Activated T-helper 2 cell treated with anti-CD3 and anti-CD28 coated beads, Interferon-gamma antibody, Interleukin-2, Interleukin-4, amounts not matched to agents 10 μg/mL and 5 μg/mL and 100 μg/mL, durations not matched to agents 14 hours and 24 hours and 36 hours (primary cell): Measurements from ENCODE around the gene GSTT2B. TPM values are rescaled to one million over a fixed set of nuclear protein-coding genes. Genes with fewer than 3 reads are reported as not detected.
"Not testable (repeated sequence)": the region's sequence is repeated elsewhere in the genome, so short reads cannot be mapped to it uniquely, and the experiment has no call there.

Experiments
- DNase-seq: peaks from one replicate; pipeline ENCODE4 v3.0.0; 2021; ENCODE audit warnings: low spot score
- H3K27ac Mint-ChIP-seq: one replicate; pipeline ENCODE4 v1.8.0; 2021; ENCODE audit warnings: mixed read lengths
- H3K27me3 Mint-ChIP-seq: one replicate; pipeline ENCODE4 v1.8.0; 2021; ENCODE audit warnings: low read depth, mixed read lengths
- H3K36me3 Mint-ChIP-seq: one replicate; pipeline ENCODE4 v1.8.0; 2021; ENCODE audit warnings: low read depth, mixed read lengths
- H3K4me1 Mint-ChIP-seq: one replicate; pipeline ENCODE4 v1.8.0; 2021; ENCODE audit warnings: low read depth, mixed read lengths
- H3K4me3 Mint-ChIP-seq: one replicate; pipeline ENCODE4 v1.8.0; 2021; ENCODE audit warnings: low read depth, mild to moderate bottlenecking, moderate library complexity, mixed read lengths
- H3K9me3 Mint-ChIP-seq: one replicate; pipeline ENCODE4 v1.8.0; 2021; ENCODE audit warnings: mixed read lengths
- intact Hi-C: fragments of 100-400 bp; cut with micrococcal nuclease; formaldehyde crosslinking; loops from one replicate; pipeline ENCODE4 v1.15.1; 2023
- total RNA-seq: library from RNA; stranded (reverse); gene quantifications from 2 replicates; pipeline ENCODE4 v1.2.3, GENCODE V29; 2022

The GSTT2B gene
- total RNA-seq, 1 donor from 2014 or later = 0.66 TPM

GRCh38 chr22:24001314-24001713 is 40.3 kb upstream of the GSTT2B start:
- H3K27me3 Mint-ChIP-seq = peaks cover 10% of the 10 kb centered on the region
- no peaks in the 10 kb centered on the region for H3K9me3 Mint-ChIP-seq
- H3K27ac Mint-ChIP-seq = no peak overlapping the region
- DNase-seq = no peak
- H3K4me3 Mint-ChIP-seq = no peak overlapping the region
- H3K4me1 Mint-ChIP-seq = peaks cover 4% of the 10 kb centered on the region
- intact Hi-C loops = no loop called here
- H3K36me3 Mint-ChIP-seq = no peaks in the 10 kb centered on the region

- H3K27ac Mint-ChIP-seq, H3K9me3 Mint-ChIP-seq: not testable (repeated sequence)
Observed at GRCh38 chr22:23999779-24000178, 38.8 kb upstream of the GSTT2B start.

GRCh38 chr22:23997092-23997491 is 36.1 kb upstream of the GSTT2B start:
- intact Hi-C loops = no loop called here
- no peak overlapping the region for H3K27ac Mint-ChIP-seq
- H3K27me3 Mint-ChIP-seq = peaks cover 16% of the 10 kb centered on the region

More at GRCh38 chr22:23999779-24000178, 38.8 kb upstream of the GSTT2B start:
- H3K27me3 Mint-ChIP-seq = peaks cover 16% of the 10 kb centered on the region
- H3K36me3 Mint-ChIP-seq, H3K4me1 Mint-ChIP-seq, DNase-seq, intact Hi-C loops, H3K4me3 Mint-ChIP-seq: not testable (repeated sequence)

GRCh38 chr22:23993581-23994177 is 32.7 kb upstream of the GSTT2B start:
- H3K27ac Mint-ChIP-seq, H3K4me3 Mint-ChIP-seq, intact Hi-C loops, H3K9me3 Mint-ChIP-seq, H3K36me3 Mint-ChIP-seq, DNase-seq, H3K4me1 Mint-ChIP-seq: not testable (repeated sequence)
- peaks cover 14% of the 10 kb centered on the region for H3K27me3 Mint-ChIP-seq

More at GRCh38 chr22:23997092-23997491, 36.1 kb upstream of the GSTT2B start:
- Mint-ChIP-seq H3K9me3 (no peaks in the 10 kb centered on the region), H3K4me3 (no peak overlapping the region), H3K36me3 (no peaks in the 10 kb centered on the region), H3K4me1 (peaks cover 4% of the 10 kb centered on the region)
- DNase-seq = no peak

- H3K4me3 Mint-ChIP-seq, H3K9me3 Mint-ChIP-seq, H3K36me3 Mint-ChIP-seq, intact Hi-C loops, H3K27ac Mint-ChIP-seq, DNase-seq, H3K4me1 Mint-ChIP-seq: not testable (repeated sequence)
- H3K27me3 Mint-ChIP-seq = peaks cover 14% of the 10 kb centered on the region
Observed at GRCh38 chr22:23993080-23993479, 32.1 kb upstream of the GSTT2B start.

- DNase-seq, H3K9me3 Mint-ChIP-seq, H3K27ac Mint-ChIP-seq, H3K4me1 Mint-ChIP-seq, H3K4me3 Mint-ChIP-seq, H3K36me3 Mint-ChIP-seq, H3K27me3 Mint-ChIP-seq: not testable (repeated sequence)
- intact Hi-C loops = loop anchor here (10.0 kb wide), 2 partner anchors 115 to 185 kb away; no protein-coding TSS in a partner anchor
Observed at GRCh38 chr22:23989583-23990244, 28.7 kb upstream of the GSTT2B start.

DNA sequence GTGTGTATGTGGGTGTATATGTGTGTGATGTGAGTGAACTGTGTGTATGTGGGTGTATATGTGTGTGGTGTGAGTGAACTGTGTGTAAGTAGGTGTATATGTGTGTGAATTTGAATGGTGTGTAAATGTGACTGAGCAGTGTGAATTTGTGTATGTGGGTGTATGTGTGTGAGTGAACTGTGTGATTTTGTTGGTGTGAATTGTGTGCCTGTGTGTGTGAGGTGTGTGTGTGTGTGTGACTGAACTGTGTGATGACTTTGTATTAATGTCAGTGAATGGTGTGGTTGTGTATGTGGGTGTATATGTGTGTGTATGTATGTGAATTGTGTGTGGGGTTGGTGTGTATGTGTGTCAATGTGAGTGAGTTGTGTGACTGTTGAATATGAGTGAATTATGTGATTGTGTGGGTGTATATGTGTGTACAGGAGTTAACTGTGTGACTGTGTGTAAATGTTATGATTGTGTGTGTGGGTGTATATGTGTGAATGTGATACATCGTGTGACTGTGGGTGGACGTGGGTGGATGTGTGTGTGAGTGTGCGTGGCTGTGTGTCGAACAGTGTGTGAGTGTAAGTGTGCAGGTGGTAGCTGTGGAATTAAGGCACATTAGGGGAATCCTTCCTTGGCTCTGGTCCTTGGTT is 25.7 kb upstream of the GSTT2B start:
- not testable (repeated sequence) for H3K4me1 Mint-ChIP-seq, H3K36me3 Mint-ChIP-seq, H3K27me3 Mint-ChIP-seq, H3K9me3 Mint-ChIP-seq, H3K27ac Mint-ChIP-seq, DNase-seq, H3K4me3 Mint-ChIP-seq
- intact Hi-C loops = loop anchor here (10.0 kb wide), 2 partner anchors 118 to 188 kb away; no protein-coding TSS in a partner anchor

- DNase-seq, H3K27me3 Mint-ChIP-seq, H3K4me3 Mint-ChIP-seq, H3K27ac Mint-ChIP-seq, H3K4me1 Mint-ChIP-seq, H3K9me3 Mint-ChIP-seq, H3K36me3 Mint-ChIP-seq: not testable (repeated sequence)
- intact Hi-C loops = loop anchor here (10.0 kb wide), 2 partner anchors 119 to 189 kb away; no protein-coding TSS in a partner anchor
Observed at GRCh38 chr22:23986089-23986488, 25.1 kb upstream of the GSTT2B start.

DNA sequence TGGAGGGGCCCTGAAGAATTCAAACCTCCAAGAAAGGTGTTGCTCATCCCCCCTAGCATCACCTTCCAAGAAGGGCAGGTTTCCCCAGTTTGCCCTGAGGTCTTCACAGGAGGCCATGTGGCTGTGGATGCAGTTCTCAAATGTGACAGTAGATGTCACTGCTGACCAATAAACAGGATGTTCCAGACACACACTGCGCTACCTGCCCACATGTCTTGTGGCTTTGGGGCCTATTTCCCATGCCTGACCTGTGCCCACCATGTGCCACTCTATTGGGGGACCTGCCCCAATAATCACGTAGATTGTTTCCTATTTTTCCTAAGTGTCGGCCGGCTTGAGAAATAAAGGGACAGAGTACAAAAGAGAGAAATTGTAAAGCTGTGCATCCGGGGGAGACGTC is 23.4 kb upstream of the GSTT2B start:
- intact Hi-C loops = loop anchor here (10.0 kb wide), 2 partner anchors 120 to 190 kb away; no protein-coding TSS in a partner anchor
- H3K36me3 Mint-ChIP-seq = no peaks in the 10 kb centered on the region
- H3K9me3 Mint-ChIP-seq = no peaks in the 10 kb centered on the region
- peaks cover 8% of the 10 kb centered on the region for H3K4me1 Mint-ChIP-seq
- DNase-seq = peak; percentile 46
- H3K27ac Mint-ChIP-seq = no peak overlapping the region
- peaks cover 5% of the 10 kb centered on the region for H3K27me3 Mint-ChIP-seq
- H3K4me3 Mint-ChIP-seq = no peak overlapping the region

DNA sequence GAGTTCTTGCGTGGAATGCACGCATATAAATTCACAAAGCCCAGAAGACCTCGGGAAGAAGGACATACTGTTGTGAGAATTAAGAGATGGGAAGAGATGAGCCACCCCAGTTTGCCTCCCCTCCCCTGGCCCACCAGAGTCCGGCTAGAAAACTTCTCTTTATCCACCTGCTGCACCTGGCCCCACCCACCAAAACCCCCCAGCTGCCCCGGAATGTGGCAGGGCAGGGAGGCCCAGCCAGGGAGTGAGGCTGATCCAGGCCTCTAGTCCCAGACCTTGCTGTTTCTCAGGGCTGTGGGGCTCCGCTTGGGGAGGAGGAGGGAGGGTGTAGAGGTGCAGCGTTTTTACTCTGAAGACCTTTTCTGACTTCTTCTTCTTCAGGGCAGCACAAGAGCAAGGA is 19.6 kb upstream of the GSTT2B start:
- H3K9me3 Mint-ChIP-seq, H3K36me3 Mint-ChIP-seq, H3K4me1 Mint-ChIP-seq, H3K4me3 Mint-ChIP-seq, DNase-seq, H3K27ac Mint-ChIP-seq, H3K27me3 Mint-ChIP-seq: not testable (repeated sequence)
- intact Hi-C loops = loop anchor here (10.0 kb wide), 2 partner anchors 124 to 194 kb away; no protein-coding TSS in a partner anchor

DNA sequence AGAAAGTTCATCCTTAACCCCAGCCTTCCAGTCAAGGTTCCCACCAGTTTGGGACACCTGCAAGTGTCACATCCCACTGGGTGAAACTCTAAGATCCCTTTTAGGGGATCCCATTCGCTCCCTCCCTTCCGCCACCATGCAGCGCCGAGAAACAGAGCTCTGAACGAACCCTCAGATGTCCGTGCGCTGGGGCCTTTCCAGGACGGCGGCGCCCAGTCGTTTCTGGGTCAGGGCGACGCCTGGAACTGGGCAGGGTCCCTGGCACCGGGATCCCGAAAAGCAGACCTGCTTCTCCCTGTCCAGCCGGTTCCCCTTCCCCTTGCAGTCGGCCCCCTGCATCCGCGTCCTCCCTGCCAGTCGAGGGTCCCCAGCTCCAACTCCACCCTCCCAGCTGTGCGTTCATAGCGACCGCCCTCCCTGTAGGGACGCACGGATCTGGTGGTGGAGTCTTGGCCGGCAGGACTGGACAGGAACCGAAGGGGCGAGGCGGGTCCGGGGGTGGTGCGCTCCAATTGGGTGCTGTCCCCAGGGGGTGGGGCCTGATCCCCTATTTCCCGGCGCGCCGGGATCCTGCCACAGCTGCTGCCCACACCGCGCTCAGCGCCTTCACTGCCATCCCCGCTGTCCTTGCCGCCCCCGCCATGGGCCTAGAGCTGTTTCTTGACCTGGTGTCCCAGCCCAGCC is 18.7 kb upstream of the GSTT2B start, which contains the start of gene GSTT2:
GSTT2 (plus strand) TSS at position 578 of the 684 bp plus-strand sequence.
- not testable (repeated sequence) for H3K9me3 Mint-ChIP-seq, H3K27ac Mint-ChIP-seq, H3K4me1 Mint-ChIP-seq, DNase-seq, H3K36me3 Mint-ChIP-seq, H3K27me3 Mint-ChIP-seq, H3K4me3 Mint-ChIP-seq
- intact Hi-C loops = loop anchor here (10.0 kb wide), 2 partner anchors 125 to 195 kb away; no protein-coding TSS in a partner anchor

DNA sequence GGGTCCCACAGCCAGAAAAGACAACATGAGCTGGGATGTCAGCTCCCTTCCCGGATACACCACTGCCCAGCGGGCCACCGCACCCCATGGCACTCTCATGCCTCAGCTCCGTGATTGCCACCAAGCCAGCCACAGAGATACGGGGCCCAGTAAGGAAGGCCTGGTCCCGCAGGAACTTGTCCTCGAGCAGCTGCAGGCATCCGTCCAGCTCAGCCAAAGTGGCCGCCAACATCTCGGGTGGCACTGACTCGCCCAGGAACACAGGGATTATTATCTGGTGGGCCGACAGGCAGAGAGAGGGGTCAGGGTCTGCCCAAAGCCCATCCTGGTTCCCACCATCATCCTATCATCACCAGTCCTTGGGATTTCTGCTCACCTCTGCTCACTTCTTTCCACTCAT is 16.3 kb upstream of the GSTT2B start:
- H3K4me1 Mint-ChIP-seq, H3K36me3 Mint-ChIP-seq, H3K4me3 Mint-ChIP-seq, intact Hi-C loops, DNase-seq, H3K9me3 Mint-ChIP-seq, H3K27ac Mint-ChIP-seq, H3K27me3 Mint-ChIP-seq: not testable (repeated sequence)
